Mucosa of rectum (tissue), 2 donors: ENCODE data around the gene CRYGD.
"Not testable (repeated sequence)": the region's sequence is repeated elsewhere in the genome, so short reads cannot be mapped to it uniquely, and the experiment has no call there.

Experiments
- H3K27ac ChIP-seq, 2 donors: one replicate each; pipeline ENCODE4 v1.7.0; 2013; ENCODE audit warnings: inconsistent platforms in 2 of 2, low read depth in 2 of 2, low read length in 2 of 2
- H3K27me3 ChIP-seq, 2 donors: one replicate each; pipeline ENCODE4 v1.7.0; 2013; ENCODE audit warnings: low read length in 2 of 2; ENCODE audit not compliant: control insufficient read depth in 2 of 2, insufficient read depth in 2 of 2
- H3K36me3 ChIP-seq, 2 donors: one replicate each; pipeline ENCODE4 v1.7.0; 2013; ENCODE audit warnings: low read length in 2 of 2; ENCODE audit not compliant: control insufficient read depth in 2 of 2, insufficient read depth in 2 of 2
- H3K4me1 ChIP-seq, 2 donors: one replicate each; pipeline ENCODE4 v1.7.0; 2013; ENCODE audit warnings: low read length in 2 of 2, mild to moderate bottlenecking in 1 of 2; ENCODE audit not compliant: control insufficient read depth in 2 of 2, insufficient read depth in 2 of 2
- H3K4me3 ChIP-seq, 2 donors: one replicate each; pipeline ENCODE4 v1.7.0; 2013; ENCODE audit warnings: low read length in 2 of 2
- H3K9ac ChIP-seq, 2 donors: one replicate each; pipeline ENCODE4 v1.7.0; 2013; ENCODE audit warnings: low read length in 2 of 2, low read depth in 1 of 2, mild to moderate bottlenecking in 1 of 2
- H3K9me3 ChIP-seq, 2 donors: one replicate each; pipeline ENCODE4 v1.7.0; 2013; ENCODE audit warnings: low read length in 2 of 2; ENCODE audit not compliant: control insufficient read depth in 2 of 2
- donor health status: healthy.
- donor health status: Normal muscosa, but diverticular disease.

CRYGD gene

GRCh38 chr2:208147008-208147407 is 22.7 kb upstream of the CRYGD start:
- H3K4me3 ChIP-seq: no peak overlapping the region
- no peak overlapping the region for H3K9ac ChIP-seq
- no peaks in the 10 kb centered on the region for H3K9me3 ChIP-seq
- no peaks in the 10 kb centered on the region for H3K4me1 ChIP-seq
- H3K27ac ChIP-seq: no peak overlapping the region
- H3K36me3 ChIP-seq: no peaks in the 10 kb centered on the region
- no peaks in the 10 kb centered on the region for H3K27me3 ChIP-seq

GRCh38 chr2:208146006-208146405 is 21.7 kb upstream of the CRYGD start, which contains the start of gene CRYGB:
TSS of gene CRYGB (minus strand) at chr2:208146158. CDS start at chr2:208146120, 38 bp downstream.
- no peak within 1 kb of the TSS for H3K27ac ChIP-seq
- H3K4me1 ChIP-seq: no peaks in the 10 kb centered on the region
- no peak within 1 kb of the TSS for H3K4me3 ChIP-seq
- no peaks in the 10 kb centered on the region for H3K36me3 ChIP-seq
- H3K9me3 ChIP-seq: no peaks in the 10 kb centered on the region
- no peaks in the 10 kb centered on the region for H3K27me3 ChIP-seq
- H3K9ac ChIP-seq: no peak within 1 kb of the TSS

GRCh38 chr2:208142925-208143799 is 18.8 kb upstream of the CRYGD start:
- H3K9me3 ChIP-seq: no peaks in the 10 kb centered on the region
- no peaks in the 10 kb centered on the region for H3K27me3 ChIP-seq
- no peak overlapping the region for H3K9ac ChIP-seq
- H3K27ac ChIP-seq: no peak overlapping the region
- no peaks in the 10 kb centered on the region for H3K36me3 ChIP-seq
- H3K4me1 ChIP-seq: no peaks in the 10 kb centered on the region
- H3K4me3 ChIP-seq: no peak overlapping the region

GRCh38 chr2:208142240-208142924 is 18.1 kb upstream of the CRYGD start:
- no peaks in the 10 kb centered on the region for H3K27me3 ChIP-seq
- no peak overlapping the region for H3K9ac ChIP-seq
- H3K27ac ChIP-seq: no peak overlapping the region
- no peaks in the 10 kb centered on the region for H3K36me3 ChIP-seq
- no peaks in the 10 kb centered on the region for H3K4me1 ChIP-seq
- no peak overlapping the region for H3K4me3 ChIP-seq
- no peaks in the 10 kb centered on the region for H3K9me3 ChIP-seq

GRCh38 chr2:208139447-208139846 is 15.1 kb upstream of the CRYGD start:
- no peaks in the 10 kb centered on the region for H3K36me3 ChIP-seq
- no peak overlapping the region for H3K9ac ChIP-seq
- H3K27me3 ChIP-seq: no peaks in the 10 kb centered on the region
- no peaks in the 10 kb centered on the region for H3K9me3 ChIP-seq
- peaks cover 0 to 4% of the 10 kb centered on the region in 2 donors for H3K4me1 ChIP-seq
- no peak overlapping the region for H3K27ac ChIP-seq
- no peak overlapping the region for H3K4me3 ChIP-seq

- H3K27me3 ChIP-seq, H3K36me3 ChIP-seq, H3K9me3 ChIP-seq, H3K4me1 ChIP-seq, H3K9ac ChIP-seq, H3K4me3 ChIP-seq, H3K27ac ChIP-seq: not testable (repeated sequence)
Measured at GRCh38 chr2:208138334-208138733, 14.0 kb upstream of the CRYGD start.

- Histone ChIP-seq H3K9me3 (no peaks in the 10 kb centered on the region), H3K36me3 (no peaks in the 10 kb centered on the region), H3K4me3 (no peak overlapping the region), H3K9ac (no peak overlapping the region), H3K27me3 (no peaks in the 10 kb centered on the region), H3K27ac (no peak overlapping the region), H3K4me1 (peaks cover 0 to 4% of the 10 kb centered on the region in 2 donors)
Measured at GRCh38 chr2:208136716-208137094, 12.4 kb upstream of the CRYGD start.

GRCh38 chr2:208135794-208136715 is 11.7 kb upstream of the CRYGD start:
- Histone ChIP-seq H3K27me3 (no peaks in the 10 kb centered on the region), H3K9me3 (no peaks in the 10 kb centered on the region), H3K4me1 (peaks cover 0 to 4% of the 10 kb centered on the region in 2 donors), H3K27ac (no peak overlapping the region), H3K4me3 (no peak overlapping the region), H3K36me3 (no peaks in the 10 kb centered on the region), H3K9ac (no peak overlapping the region)

GRCh38 chr2:208134928-208135586 is 10.7 kb upstream of the CRYGD start:
- H3K9ac ChIP-seq: no peak overlapping the region
- no peak overlapping the region for H3K4me3 ChIP-seq
- no peaks in the 10 kb centered on the region for H3K9me3 ChIP-seq
- H3K4me1 ChIP-seq: peaks cover 0 to 11% of the 10 kb centered on the region in 2 donors
- H3K36me3 ChIP-seq: no peaks in the 10 kb centered on the region
- no peaks in the 10 kb centered on the region for H3K27me3 ChIP-seq
- H3K27ac ChIP-seq: no peak overlapping the region
